Activated T-cell treated with anti-CD3 and anti-CD28 coated beads, Interleukin-2, amount 50 U/mL, for 24 hours (primary cell): ENCODE results near the gene ABAT.
A peak's percentile ranks its signal among the peaks of the same experiment; 100 is the strongest.

ENCODE experiments used
- DNase-seq: peaks from one replicate; pipeline ENCODE4 v3.0.0-alpha.2; 2020
- H3K27ac Mint-ChIP-seq: 2 replicates; pipeline ENCODE4 v1.8.0; 2020; ENCODE audit warnings: mild to moderate bottlenecking, mixed read lengths
- H3K27me3 Mint-ChIP-seq: 2 replicates; pipeline ENCODE4 v1.8.0; 2020; ENCODE audit warnings: mixed read lengths
- H3K36me3 Mint-ChIP-seq: 2 replicates; pipeline ENCODE4 v1.8.0; 2020; ENCODE audit warnings: low read depth, mixed read lengths
- H3K4me1 Mint-ChIP-seq: 2 replicates; pipeline ENCODE4 v1.8.0; 2020; ENCODE audit warnings: low read depth, mixed read lengths
- H3K4me3 Mint-ChIP-seq: 2 replicates; pipeline ENCODE4 v1.8.0; 2020; ENCODE audit warnings: mild to moderate bottlenecking, moderate library complexity, mixed read lengths
- H3K9me3 Mint-ChIP-seq: 2 replicates; pipeline ENCODE4 v1.8.0; 2020; ENCODE audit warnings: mixed read lengths

Gene ABAT

DNA sequence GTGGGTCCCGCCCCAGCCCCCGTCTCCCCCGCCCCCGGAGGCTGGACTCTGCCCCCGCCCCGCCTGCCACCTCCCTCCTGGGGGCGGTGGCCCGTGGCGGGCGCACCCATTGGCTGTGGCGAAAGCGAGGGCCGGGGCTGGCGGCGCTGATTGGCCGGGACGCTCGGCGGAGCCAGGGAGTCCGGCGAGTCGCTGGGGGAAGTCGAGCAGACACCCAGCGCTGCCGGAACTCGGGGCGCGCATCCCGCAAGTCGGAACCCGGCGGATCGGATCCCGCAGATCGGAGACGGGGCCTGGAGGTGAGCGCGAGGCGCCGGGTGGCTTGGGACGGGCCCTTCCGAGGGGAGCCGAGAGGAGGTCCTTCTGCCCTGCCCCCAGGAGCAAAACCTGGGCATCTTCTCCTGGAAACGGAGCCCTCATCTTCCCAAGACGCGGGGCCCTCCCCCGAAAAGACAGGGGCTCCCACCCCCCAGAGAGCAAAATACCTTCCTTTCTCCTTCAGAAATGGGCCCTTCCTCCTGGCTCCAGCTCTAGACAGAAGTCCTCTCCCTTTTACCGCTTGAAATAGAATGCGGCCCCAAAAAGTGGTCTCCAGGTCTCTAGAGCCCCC, at the start of gene ABAT:
ABAT (plus strand) TSS at position 205 of the 610 bp plus-strand sequence. CDS start 61,123 bp downstream, outside the sequence.
- Mint-ChIP-seq H3K36me3 (peaks cover 5% of the 10 kb centered on the region), H3K27me3 (no peaks in the 10 kb centered on the region), H3K27ac (peak within 1 kb of the TSS; percentile 95), H3K4me3 (peak within 1 kb of the TSS; percentile 87), H3K4me1 (peaks cover 26% of the 10 kb centered on the region), H3K9me3 (peaks cover 1% of the 10 kb centered on the region)
- peak; percentile 90 for DNase-seq

DNA sequence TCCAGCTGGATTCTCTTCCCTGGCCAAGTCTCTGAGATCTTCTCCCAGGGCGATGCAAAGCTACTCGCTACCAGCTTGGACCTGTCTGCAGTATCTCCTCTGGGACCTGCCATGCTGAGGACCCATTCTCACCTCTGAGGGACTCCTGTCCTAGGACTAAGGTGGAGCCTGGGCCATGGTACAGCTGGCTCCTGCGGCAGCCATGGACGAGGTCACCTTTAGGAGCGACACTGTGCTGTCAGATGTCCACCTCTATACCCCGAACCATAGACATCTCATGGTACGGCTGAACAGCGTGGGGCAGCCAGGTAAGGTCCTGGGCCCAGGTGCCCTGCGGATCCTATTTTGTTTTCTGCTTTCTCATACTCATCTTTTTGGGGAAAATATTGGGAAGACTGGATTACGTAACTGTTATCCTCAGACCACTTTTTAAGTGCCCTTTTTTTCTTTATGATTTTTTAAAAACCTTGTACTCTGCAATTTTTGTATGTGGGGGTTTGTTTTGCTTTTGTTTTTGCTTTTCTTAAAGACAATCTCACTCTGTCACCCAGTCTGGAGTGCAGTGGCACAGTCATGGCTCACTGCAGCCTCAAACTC, 48.8 kb upstream of the ABAT start:
- Mint-ChIP-seq H3K27me3 (no peaks in the 10 kb centered on the region), H3K9me3 (no peaks in the 10 kb centered on the region), H3K27ac (no peak overlapping the region), H3K4me3 (no peak overlapping the region), H3K4me1 (peaks cover 41% of the 10 kb centered on the region), H3K36me3 (peaks cover 71% of the 10 kb centered on the region)
- no peak for DNase-seq

GRCh38 chr16:8626946-8627345, 47.5 kb upstream of the ABAT start:
- no peaks in the 10 kb centered on the region for H3K27me3 Mint-ChIP-seq
- H3K36me3 Mint-ChIP-seq = peaks cover 80% of the 10 kb centered on the region
- H3K27ac Mint-ChIP-seq = peak overlapping the region; percentile 10
- no peaks in the 10 kb centered on the region for H3K9me3 Mint-ChIP-seq
- H3K4me1 Mint-ChIP-seq = peaks cover 34% of the 10 kb centered on the region
- DNase-seq = no peak
- no peak overlapping the region for H3K4me3 Mint-ChIP-seq

- DNase-seq = no peak
- Mint-ChIP-seq H3K4me3 (no peak overlapping the region), H3K36me3 (peaks cover 81% of the 10 kb centered on the region), H3K27ac (peak overlapping the region; percentile 10), H3K4me1 (peaks cover 29% of the 10 kb centered on the region), H3K9me3 (no peaks in the 10 kb centered on the region), H3K27me3 (no peaks in the 10 kb centered on the region)
Observed at GRCh38 chr16:8627456-8627855, 47.0 kb upstream of the ABAT start.

- H3K4me1 Mint-ChIP-seq = peaks cover 15% of the 10 kb centered on the region
- no peaks in the 10 kb centered on the region for H3K27me3 Mint-ChIP-seq
- H3K4me3 Mint-ChIP-seq = no peak overlapping the region
- peaks cover 93% of the 10 kb centered on the region for H3K36me3 Mint-ChIP-seq
- no peaks in the 10 kb centered on the region for H3K9me3 Mint-ChIP-seq
- DNase-seq = no peak
- peak overlapping the region; percentile 7 for H3K27ac Mint-ChIP-seq
Observed at GRCh38 chr16:8628981-8629725, 45.3 kb upstream of the ABAT start.

GRCh38 chr16:8630255-8630953, 44.0 kb upstream of the ABAT start:
- Mint-ChIP-seq H3K27ac (no peak overlapping the region), H3K9me3 (no peaks in the 10 kb centered on the region), H3K4me1 (peaks cover 8% of the 10 kb centered on the region), H3K4me3 (no peak overlapping the region), H3K27me3 (no peaks in the 10 kb centered on the region), H3K36me3 (peaks cover 92% of the 10 kb centered on the region)
- DNase-seq = no peak

- DNase-seq = no peak
- no peaks in the 10 kb centered on the region for H3K9me3 Mint-ChIP-seq
- H3K4me3 Mint-ChIP-seq = no peak overlapping the region
- H3K27ac Mint-ChIP-seq = no peak overlapping the region
- H3K36me3 Mint-ChIP-seq = peaks cover 91% of the 10 kb centered on the region
- peaks cover 8% of the 10 kb centered on the region for H3K4me1 Mint-ChIP-seq
- H3K27me3 Mint-ChIP-seq = no peaks in the 10 kb centered on the region
Observed at GRCh38 chr16:8631373-8631772, 43.0 kb upstream of the ABAT start.

DNA sequence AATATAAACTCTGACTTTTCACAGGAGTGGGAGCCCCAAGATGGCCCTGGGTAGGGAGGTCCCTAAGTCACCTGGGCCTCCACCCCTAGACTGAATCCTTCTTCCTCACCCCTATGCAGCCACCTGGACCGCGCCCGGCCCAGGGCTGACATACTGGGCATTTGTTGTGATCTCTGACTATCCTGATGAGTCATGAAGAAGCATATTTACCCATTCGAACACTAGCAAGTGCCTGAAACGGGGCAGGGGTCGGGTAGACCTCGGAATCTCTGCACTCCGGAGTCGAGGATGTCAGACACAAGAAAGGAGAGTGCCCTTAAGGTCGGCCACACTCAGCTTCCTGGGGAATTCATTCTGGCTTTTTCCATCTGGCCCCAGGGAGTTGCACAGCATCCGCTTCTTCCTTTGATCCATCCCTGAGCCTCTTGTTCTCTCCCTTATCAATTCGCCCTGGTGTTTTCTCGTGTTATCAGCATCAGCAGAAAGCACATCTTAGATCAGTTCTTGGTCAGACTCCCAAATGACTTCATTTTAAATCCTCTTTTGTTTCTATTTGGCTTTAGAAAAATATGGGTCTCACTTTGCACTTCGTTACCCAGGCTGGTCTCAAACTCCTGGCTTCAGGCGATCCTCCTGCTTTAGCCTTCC, 42.5 kb upstream of the ABAT start:
- peak overlapping the region; percentile 28 for H3K27ac Mint-ChIP-seq

GRCh38 chr16:8632675-8633182, 41.7 kb upstream of the ABAT start:
- Mint-ChIP-seq H3K27ac (peak overlapping the region; percentile 37), H3K4me3 (no peak overlapping the region), H3K9me3 (no peaks in the 10 kb centered on the region), H3K27me3 (no peaks in the 10 kb centered on the region), H3K36me3 (peaks cover 94% of the 10 kb centered on the region), H3K4me1 (peaks cover 2% of the 10 kb centered on the region)
- DNase-seq = no peak

More for the DNA sequence above, 42.5 kb upstream of the ABAT start:
- Mint-ChIP-seq H3K4me1 (peaks cover 7% of the 10 kb centered on the region), H3K4me3 (no peak overlapping the region), H3K36me3 (peaks cover 94% of the 10 kb centered on the region), H3K27me3 (no peaks in the 10 kb centered on the region), H3K9me3 (no peaks in the 10 kb centered on the region)
- no peak for DNase-seq

DNA sequence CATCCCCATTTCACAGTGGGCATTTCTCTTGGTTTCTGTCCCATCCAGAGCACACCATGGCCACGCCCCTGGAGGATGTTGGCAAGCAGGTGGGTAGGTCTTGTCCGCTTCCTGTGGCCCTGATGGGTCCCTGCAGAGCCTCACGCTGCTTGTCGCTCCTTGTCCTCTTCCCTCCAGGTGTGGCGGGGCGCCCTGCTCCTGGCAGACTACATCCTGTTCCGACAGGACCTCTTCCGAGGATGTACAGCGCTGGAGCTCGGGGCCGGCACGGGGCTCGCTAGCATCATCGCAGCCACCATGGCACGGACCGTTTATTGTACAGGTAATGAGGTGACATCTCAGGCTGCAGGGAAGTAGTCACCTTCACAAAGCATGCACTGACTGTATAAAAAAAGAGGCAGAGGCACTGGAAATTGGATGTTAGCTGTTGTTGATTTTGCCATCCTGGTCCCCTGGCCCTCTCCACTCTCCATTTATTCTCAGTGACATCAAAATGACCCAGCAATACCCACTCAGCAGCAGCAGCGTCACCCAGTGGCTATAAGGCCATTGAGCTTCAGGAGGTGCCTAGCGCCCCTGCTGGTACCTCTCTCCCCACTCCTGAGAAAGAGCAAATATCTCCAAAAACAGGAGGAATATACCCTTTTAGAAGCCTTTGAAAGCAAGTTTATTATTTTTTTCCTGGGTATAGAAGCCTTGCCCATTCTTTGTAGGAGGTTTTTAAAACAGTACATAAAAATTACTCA, 39.3 kb upstream of the ABAT start:
- no peaks in the 10 kb centered on the region for H3K27me3 Mint-ChIP-seq
- H3K27ac Mint-ChIP-seq = no peak overlapping the region
- H3K4me1 Mint-ChIP-seq = no peaks in the 10 kb centered on the region
- no peak for DNase-seq
- no peak overlapping the region for H3K4me3 Mint-ChIP-seq
- H3K36me3 Mint-ChIP-seq = peaks cover 92% of the 10 kb centered on the region
- H3K9me3 Mint-ChIP-seq = no peaks in the 10 kb centered on the region

GRCh38 chr16:8639694-8640093, 34.7 kb upstream of the ABAT start:
- Mint-ChIP-seq H3K27me3 (no peaks in the 10 kb centered on the region), H3K27ac (no peak overlapping the region), H3K9me3 (no peaks in the 10 kb centered on the region), H3K36me3 (peaks cover 91% of the 10 kb centered on the region), H3K4me3 (no peak overlapping the region), H3K4me1 (peaks cover 7% of the 10 kb centered on the region)
- no peak for DNase-seq

DNA sequence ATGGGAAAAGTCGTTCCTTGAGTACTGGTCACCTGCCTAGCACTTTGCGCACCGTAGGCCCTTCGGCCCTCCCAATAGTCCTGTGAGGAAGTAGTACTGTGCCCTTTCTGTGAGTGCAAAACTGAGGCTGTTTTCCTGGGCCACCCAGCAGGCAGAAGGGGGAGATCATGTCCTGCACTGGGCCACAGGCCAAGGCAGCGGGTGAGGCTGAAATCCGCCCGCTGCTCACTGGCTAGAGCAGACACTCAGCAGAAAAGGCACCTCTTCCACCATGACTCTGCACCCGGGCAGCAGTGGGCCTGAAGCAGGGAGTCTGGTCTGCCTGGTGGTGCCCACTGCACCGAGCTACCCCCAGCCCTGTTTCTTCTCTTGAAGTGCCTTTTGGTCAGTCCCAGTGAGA, 32.7 kb upstream of the ABAT start:
- Mint-ChIP-seq H3K36me3 (peaks cover 90% of the 10 kb centered on the region), H3K4me3 (no peak overlapping the region), H3K4me1 (peaks cover 13% of the 10 kb centered on the region), H3K9me3 (no peaks in the 10 kb centered on the region), H3K27ac (no peak overlapping the region), H3K27me3 (no peaks in the 10 kb centered on the region)
- no peak for DNase-seq

GRCh38 chr16:8642146-8642545, 32.3 kb upstream of the ABAT start:
- Mint-ChIP-seq H3K9me3 (no peaks in the 10 kb centered on the region), H3K4me1 (peaks cover 13% of the 10 kb centered on the region), H3K27me3 (no peaks in the 10 kb centered on the region), H3K36me3 (peaks cover 90% of the 10 kb centered on the region), H3K27ac (no peak overlapping the region), H3K4me3 (no peak overlapping the region)
- no peak for DNase-seq
